NOMO-1 treated with DMSO at 0.1 percent for 48 hours (cell line): Measurements from ENCODE around the gene GTPBP4.
A peak's percentile ranks its signal among the peaks of the same experiment; 100 is the strongest.

Source experiments
- DNase-seq: peaks from one replicate; lab custom pipeline; 2025; ENCODE audit not compliant: unreplicated experiment; lab: John Stamatoyannopoulos, UW

The GTPBP4 gene

GRCh38 chr10:987870-988666 lies at the start of gene GTPBP4:
Gene GTPBP4, plus strand, starts transcription at chr10:988434. Its CDS starts 46 bp downstream, at chr10:988480.
- DNase-seq = peak; percentile 95

GRCh38 chr10:938941-939678 lies 49.1 kb upstream of the GTPBP4 start:
- DNase-seq = no peak

DNA sequence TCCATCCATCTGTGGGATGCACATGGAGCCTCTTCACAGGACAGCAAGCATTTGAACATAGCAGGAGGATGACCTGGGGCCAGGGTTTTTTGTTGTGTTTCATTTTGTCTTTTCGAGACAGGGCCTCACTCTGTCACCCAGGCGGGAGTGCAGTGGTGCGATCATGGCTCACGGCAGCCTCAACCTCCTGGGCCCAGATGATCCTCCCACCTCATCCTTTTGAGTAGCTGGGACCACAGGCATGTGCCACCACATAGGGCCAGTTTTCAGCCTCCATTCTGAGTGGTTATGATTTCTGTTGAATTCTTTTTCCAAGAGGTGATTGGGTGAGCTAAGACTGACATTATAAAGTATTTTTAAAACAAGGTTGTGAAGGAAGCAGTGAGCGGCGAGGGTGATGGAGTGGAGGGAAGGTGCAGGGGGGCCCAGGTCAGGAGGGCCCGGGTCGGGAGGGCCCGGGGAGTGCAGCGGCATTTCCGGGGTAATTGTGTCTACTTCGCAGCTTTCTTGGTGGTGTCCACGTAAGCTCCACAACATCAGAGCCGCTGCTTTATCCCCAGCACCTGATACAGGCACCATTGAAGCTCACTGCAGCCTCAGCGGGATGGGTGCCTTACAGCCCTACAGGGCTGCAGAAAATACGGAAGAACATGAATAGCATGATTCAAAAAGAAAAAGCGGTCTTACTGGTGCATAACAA lies 44.8 kb upstream of the GTPBP4 start:
- DNase-seq = no peak

GRCh38 chr10:944034-944831 lies 44.0 kb upstream of the GTPBP4 start:
- DNase-seq = peak; percentile 93

GRCh38 chr10:945778-946177 lies 42.5 kb upstream of the GTPBP4 start:
- peak; percentile 2 for DNase-seq

DNA sequence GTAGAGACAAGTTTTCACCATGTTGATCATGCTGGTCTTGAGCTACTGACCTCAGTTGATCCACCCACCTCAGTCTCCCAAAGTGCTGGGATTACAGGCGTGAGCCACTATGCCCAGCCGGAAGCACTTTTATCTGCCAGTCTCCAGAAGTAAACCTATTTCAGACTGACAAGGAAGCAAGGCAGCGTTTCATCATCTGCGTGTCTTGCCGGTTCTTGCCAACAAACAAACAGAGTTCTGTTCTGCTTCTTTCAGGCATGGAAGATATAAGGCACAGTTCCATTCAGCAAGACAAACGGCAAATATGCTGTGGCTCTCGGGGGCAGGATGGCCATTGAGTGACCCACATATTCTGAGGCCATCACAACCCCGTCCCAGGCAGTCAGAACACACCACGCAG lies 41.2 kb upstream of the GTPBP4 start:
- peak; percentile 10 for DNase-seq

GRCh38 chr10:947881-948280 lies 40.4 kb upstream of the GTPBP4 start:
- DNase-seq = no peak

- no peak for DNase-seq
These were observed 39.9 kb upstream of the GTPBP4 start for GRCh38 chr10:948347-948746.

DNA sequence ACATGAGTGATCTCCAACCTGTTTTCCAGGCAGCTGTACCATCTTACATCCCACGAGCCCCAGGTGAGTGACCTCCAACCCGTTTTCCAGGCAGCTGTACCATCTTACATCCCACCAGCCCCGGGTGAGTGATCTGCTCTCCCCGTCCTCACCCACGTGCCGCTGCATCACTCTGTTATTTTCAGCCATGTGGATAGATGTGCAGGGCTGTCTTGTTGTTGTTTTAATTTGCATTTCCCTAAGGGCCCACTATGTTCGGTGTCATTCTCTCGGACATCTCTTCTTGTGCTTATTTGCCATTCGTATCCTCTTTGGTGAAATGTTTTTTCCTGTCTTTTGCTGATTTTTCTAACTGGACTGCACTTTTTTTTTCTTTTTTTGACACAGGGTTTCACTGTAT lies 38.8 kb upstream of the GTPBP4 start:
- no peak for DNase-seq

GRCh38 chr10:953836-954235 lies 34.4 kb upstream of the GTPBP4 start:
- DNase-seq = no peak

GRCh38 chr10:954396-954795 lies 33.8 kb upstream of the GTPBP4 start:
- DNase-seq = no peak

DNA sequence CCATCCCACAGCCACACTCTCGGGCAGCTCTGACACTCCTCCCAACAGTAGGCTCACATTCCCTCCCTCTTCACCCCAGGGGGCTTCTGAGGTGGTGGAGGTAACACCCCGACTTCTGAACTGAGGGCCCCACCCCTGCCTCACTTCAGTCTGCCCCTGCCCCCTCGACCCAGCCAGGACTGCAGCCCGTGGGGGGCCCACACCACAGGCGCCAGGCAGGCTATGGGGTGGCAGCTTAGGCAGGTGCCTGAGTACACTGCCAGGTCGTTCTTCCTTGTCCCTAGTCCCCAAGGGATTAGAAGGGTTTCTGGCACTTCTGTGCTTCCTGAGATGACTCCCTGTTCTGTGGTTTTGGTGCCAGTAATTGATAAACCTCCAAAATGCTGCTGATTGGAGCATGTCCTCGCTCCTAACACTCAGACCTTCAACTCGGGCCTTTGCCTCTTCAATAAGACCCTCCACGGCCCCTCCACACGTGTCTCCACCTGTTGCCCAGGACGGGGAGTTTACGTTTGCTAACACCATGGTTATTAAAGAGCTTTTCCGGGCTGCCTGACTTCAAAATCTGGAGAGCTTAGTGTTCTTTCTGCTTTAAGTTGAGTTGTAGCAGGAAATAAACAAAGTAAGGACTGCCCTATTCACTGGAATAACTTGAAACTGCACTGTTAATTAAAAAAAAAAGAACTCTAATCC lies 33.0 kb upstream of the GTPBP4 start:
- DNase-seq = no peak

- DNase-seq = no peak
These were observed 32.4 kb upstream of the GTPBP4 start for GRCh38 chr10:955820-956217.

- DNase-seq = no peak
These were observed 30.1 kb upstream of the GTPBP4 start for GRCh38 chr10:958106-958505.

DNA sequence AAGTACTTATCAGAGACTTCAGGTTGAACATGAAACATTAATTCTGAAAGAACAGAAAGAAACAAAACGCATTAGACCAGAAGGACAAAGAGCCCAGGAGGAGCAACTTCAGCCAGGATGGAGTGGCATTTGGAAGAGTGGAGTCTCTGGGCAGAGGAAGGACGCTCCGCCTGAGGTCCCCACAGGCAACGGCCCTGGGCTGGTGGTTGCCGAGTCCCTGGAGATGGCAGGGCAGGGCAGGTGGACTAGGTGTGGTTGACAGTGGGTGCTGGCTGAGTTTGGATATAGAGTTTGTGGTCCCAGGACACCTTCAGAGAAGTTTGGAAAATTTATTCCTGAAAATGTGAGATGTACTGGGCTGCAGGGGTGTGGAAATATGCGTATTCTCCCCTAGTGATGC lies 29.4 kb upstream of the GTPBP4 start:
- no peak for DNase-seq

DNA sequence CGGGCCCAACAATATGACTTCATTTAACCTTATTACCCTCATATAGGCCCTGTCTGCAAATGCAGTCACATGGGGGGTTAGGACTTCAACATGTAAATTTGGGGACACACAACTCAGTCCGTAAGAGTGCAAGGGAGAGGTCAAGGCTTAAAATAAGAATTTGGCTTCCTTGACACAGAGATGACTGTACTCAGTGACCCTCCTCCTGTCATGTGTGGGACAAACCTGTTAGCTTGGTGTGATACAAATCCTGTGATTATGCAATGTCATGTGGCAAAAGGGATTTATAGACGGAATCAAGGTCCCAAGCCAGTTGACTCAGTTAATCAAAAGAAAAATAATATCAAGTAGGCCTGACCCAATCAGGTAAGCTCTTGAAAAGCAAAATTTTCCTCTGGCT lies 25.9 kb upstream of the GTPBP4 start:
- DNase-seq = no peak

DNA sequence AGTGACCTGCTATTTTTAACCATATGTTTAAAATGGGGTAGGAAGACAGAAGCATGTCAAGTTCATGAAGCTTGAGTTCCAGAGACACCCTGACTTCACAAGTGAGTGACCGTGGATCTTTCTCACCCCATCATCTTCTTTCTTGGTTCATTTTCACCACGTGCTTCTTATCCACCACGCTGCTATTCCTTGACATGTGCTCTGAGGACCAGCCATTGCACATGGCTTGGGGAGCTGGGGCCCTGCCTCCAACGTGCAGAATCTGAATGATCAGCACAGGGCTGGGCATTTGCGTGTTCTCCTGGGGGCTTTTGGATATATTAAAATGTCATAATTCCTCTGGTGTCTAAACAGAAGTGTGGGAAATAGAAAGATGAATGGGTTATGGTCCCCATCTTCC lies 25.0 kb upstream of the GTPBP4 start:
- DNase-seq = no peak

DNA sequence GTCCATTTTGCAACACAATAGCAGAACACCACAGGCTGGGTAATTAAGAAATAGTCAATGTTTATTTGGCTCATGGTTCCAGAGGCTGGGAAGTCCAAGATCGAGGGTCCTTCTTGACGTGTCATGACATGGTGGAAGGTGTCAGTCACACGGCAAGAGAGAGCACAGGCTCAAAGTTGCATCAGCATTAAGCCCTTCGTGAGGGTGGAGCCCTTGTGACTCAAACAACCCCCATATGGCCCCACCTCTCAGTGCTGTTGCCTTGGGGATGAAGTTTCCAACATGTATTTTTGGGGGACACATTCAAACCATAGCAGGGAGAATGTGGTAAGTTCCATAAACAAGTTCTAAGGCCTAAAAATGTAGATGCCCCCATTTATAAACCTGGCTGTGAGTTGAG lies 24.6 kb upstream of the GTPBP4 start:
- no peak for DNase-seq

DNA sequence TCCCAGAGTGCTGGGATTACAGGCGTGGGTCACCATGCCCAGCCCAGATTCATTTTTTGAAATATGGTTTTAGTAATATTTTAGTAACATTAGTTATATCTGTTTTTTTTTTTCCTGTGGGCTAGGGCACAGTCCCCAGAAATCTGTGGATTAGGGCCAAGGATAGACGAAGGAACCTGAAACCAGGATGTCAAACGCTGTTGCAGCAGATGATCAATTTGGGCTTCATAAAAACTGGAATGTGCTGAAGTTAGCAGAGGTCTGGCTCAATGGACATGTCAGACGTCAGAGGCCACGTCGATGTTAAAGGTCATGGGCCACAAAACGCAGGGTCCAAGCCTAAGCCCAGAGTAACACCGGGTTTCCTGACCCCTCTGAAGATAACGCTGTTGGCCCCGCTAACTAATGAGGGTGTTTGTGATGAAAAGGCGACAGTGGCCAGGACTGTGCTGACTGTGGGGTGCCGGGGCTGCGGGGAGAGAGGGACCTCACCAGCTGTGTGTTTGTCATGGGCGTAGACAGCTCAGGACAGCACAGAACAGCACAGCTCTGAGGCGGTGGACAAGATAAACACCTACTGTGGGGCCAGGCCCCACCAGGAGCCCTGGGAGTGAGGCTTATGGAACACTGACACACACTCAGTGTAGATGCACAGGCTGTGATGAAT lies 23.8 kb upstream of the GTPBP4 start:
- DNase-seq = no peak

- DNase-seq = no peak
These were observed 23.2 kb upstream of the GTPBP4 start for GRCh38 chr10:964988-965417.
